GM12878 (cell line): Measurements from ENCODE around the gene TRABD2B. TPM values are rescaled to one million over a fixed set of nuclear protein-coding genes. Genes with fewer than 3 reads are reported as not detected.

Experiments used
- ATAC-seq: fragments of 200-7000 bp; cut with Tn5 transposase; 3 replicates; pipeline ENCODE4 v1.9.1; 2020; ENCODE audit warnings: mild to moderate bottlenecking, moderate library complexity
- BruUV-seq: library from RNA; stranded (reverse); fragments of 400-500 nt; replicated peaks from 2 replicates; lab custom pipeline; 2021; lab: Mats Ljungman, UMichigan
- CTCF ChIA-PET: fragments of 300-600 bp; sonication (Branson Sonifier 250); formaldehyde crosslinking; extraction: SDS; loops from one replicate; lab custom pipeline; 2021; ENCODE audit warnings: inconsistent platforms; lab: Yijun Ruan, JAX
- POLR2A ChIA-PET: fragments of 350-600 bp; formaldehyde crosslinking; extraction: SDS; loops from one replicate; lab custom pipeline; 2021; ENCODE audit warnings: inconsistent platforms; lab: Charles Lee
- RAD21 ChIA-PET: fragments of 300-600 bp; sonication (Branson Sonifier 250); formaldehyde crosslinking; loops from one replicate; lab custom pipeline; 2023; ENCODE audit warnings: antibody characterized with exemption; ENCODE audit not compliant: unreplicated experiment; lab: Charles Lee
- SMC1A ChIA-PET: fragments of 300-600 bp; sonication (Branson Sonifier 250); formaldehyde crosslinking; loops from one replicate; lab custom pipeline; 2023; ENCODE audit not compliant: unreplicated experiment, uncharacterized antibody; lab: Charles Lee
- DNase-seq: peaks from one replicate; pipeline ENCODE4 v3.0.0-alpha.2; 2011; ENCODE audit warnings: low read depth, low spot score
- FAIRE-seq: peaks from 3 replicates; lab custom pipeline; 2011; peaks lifted over from hg19 to GRCh38; lab: Jason Lieb, UNC
- H2AFZ ChIP-seq: 2 replicates; pipeline ENCODE4 v1.6.0; 2011; ENCODE audit warnings: low read depth, low read length, control low read depth; ENCODE audit not compliant: control insufficient read depth
- H3K27ac ChIP-seq: 2 replicates; pipeline ENCODE4 v1.5.1; 2011; ENCODE audit warnings: control low read depth; ENCODE audit not compliant: control insufficient read depth, insufficient read depth
- H3K27me3 ChIP-seq, 2 experiments: replicated peaks in 1 of 2; 2 replicates each; pipeline versions ENCODE4 v1.6.0 to v1.6.1; 2011; ENCODE audit warnings: low read length in 1 of 2; ENCODE audit not compliant: control insufficient read depth in 2 of 2, insufficient read depth in 2 of 2
- H3K36me3 ChIP-seq, 2 experiments: 2 replicates each; pipeline ENCODE4 v1.5.1; 2011; ENCODE audit warnings: low read length in 1 of 2; ENCODE audit not compliant: control insufficient read depth in 2 of 2, insufficient read depth in 2 of 2
- H3K4me1 ChIP-seq: 2 replicates; pipeline ENCODE4 v1.6.1; 2011; ENCODE audit warnings: mild to moderate bottlenecking, low read length, moderate library complexity, mixed read lengths; ENCODE audit not compliant: control insufficient read depth, insufficient read depth
- H3K4me2 ChIP-seq: 2 replicates; pipeline ENCODE4 v1.6.0; 2011; ENCODE audit warnings: control low read depth; ENCODE audit not compliant: control insufficient read depth, insufficient read depth
- H3K4me3 ChIP-seq: fragments of 200-600 bp; sonication (generic); 2 replicates; pipeline ENCODE4 v1.5.1; 2016
- H3K79me2 ChIP-seq: 2 replicates; pipeline ENCODE4 v1.6.0; 2011; ENCODE audit warnings: low read length; ENCODE audit not compliant: control insufficient read depth, insufficient read depth
- H3K9ac ChIP-seq: 2 replicates; pipeline ENCODE4 v1.8.0; 2011; ENCODE audit warnings: low read length, control low read depth, mixed read lengths; ENCODE audit not compliant: control insufficient read depth, insufficient read depth
- H3K9me3 ChIP-seq: replicated peaks from 3 replicates; pipeline ENCODE4 v1.5.1; 2011; ENCODE audit warnings: mild to moderate bottlenecking, low read length; ENCODE audit not compliant: control insufficient read depth, insufficient read depth
- H4K20me1 ChIP-seq: 2 replicates; pipeline ENCODE4 v1.6.0; 2011; ENCODE audit not compliant: control insufficient read depth, insufficient read depth
- BMI1 ChIP-seq: fragments of 450-650 bp; IDR thresholded peaks from 2 replicates; pipeline ENCODE4 v1.6.1; 2016; ENCODE audit warnings: mild to moderate bottlenecking, moderate library complexity, borderline replicate concordance
- CREM ChIP-seq: IDR thresholded peaks from 2 replicates; pipeline ENCODE4 v1.6.1; 2014; ENCODE audit warnings: antibody characterized with exemption, low read depth
- FOS ChIP-seq: IDR thresholded peaks from 3 replicates; pipeline ENCODE4 v1.6.1; 2011; ENCODE audit warnings: borderline replicate concordance; ENCODE audit not compliant: insufficient read length; ENCODE audit errors: extremely low read depth
- HSF1 ChIP-seq: fragments of 150-350 bp; IDR thresholded peaks from 2 replicates; pipeline ENCODE4 v1.6.1; 2014; ENCODE audit warnings: mild to moderate bottlenecking, low read depth, low read length
- LARP7 ChIP-seq: fragments of 450-650 bp; IDR thresholded peaks from 2 replicates; pipeline ENCODE4 v1.6.1; 2017; ENCODE audit warnings: mild to moderate bottlenecking
- POLR2AphosphoS5 ChIP-seq: IDR thresholded peaks from 2 replicates; pipeline ENCODE4 v1.6.1; 2011; ENCODE audit warnings: mild to moderate bottlenecking, low read length, inconsistent platforms
- STAT1 ChIP-seq: fragments of 450-650 bp; conservative IDR thresholded peaks from 2 replicates; pipeline ENCODE4 v1.6.1; 2014; ENCODE audit warnings: antibody characterized with exemption, mild to moderate bottlenecking
- TCF3 ChIP-seq: IDR thresholded peaks from 2 replicates; pipeline ENCODE4 v1.6.1; 2012; ENCODE audit warnings: low read depth, mild to moderate bottlenecking, low read length, borderline replicate concordance; ENCODE audit not compliant: insufficient read depth
- WGBS: methylation state at CpG from one replicate; pipeline ENCODE4 v1.1.6; 2016; ENCODE audit warnings: low lambda C conversion rate; ENCODE audit not compliant: insufficient replicate concordance, insufficient coverage; ENCODE audit errors: missing lambda C conversion rate; 5-methylcytosine and 5-hydroxymethylcytosine counted together
- in situ Hi-C: fragments of 300-500 bp; cut with MboI; formaldehyde crosslinking; loops from 9 replicates; pipeline ENCODE4 v1.14.3; 2018; ENCODE audit warnings: mixed read lengths
- intact Hi-C: fragments of 100-400 bp; cut with micrococcal nuclease; formaldehyde crosslinking; loops from one replicate; pipeline ENCODE4 v1.14.2; 2022; ENCODE audit not compliant: unreplicated experiment
- polyA plus RNA-seq, 11 experiments: library from polyadenylated mRNA; depleted of rRNA in 4 of 11; unstranded in 6 of 11; stranded (reverse) in 5 of 11; fragments of >200 nt; fragmentation: Nextera tagmentation in 4 of 11; fragmentation: Illumina TruSeq in 1 of 11; extraction: Ambion mirVana in 4 of 11; extraction: Trizol in 1 of 11; gene quantifications; 1 replicate in 1 of 11; 2 replicates in 10 of 11; pipeline versions ENCODE4 v1.2.1 to v1.2.3, GENCODE V29; 2011 to 2016; ENCODE audit warnings: inconsistent platforms in 2 of 11, missing spikeins in 2 of 11, low read depth in 1 of 11
- total RNA-seq, 4 experiments: library from RNA; depleted of rRNA in 3 of 4; stranded (reverse); fragments of >200 nt in 3 of 4; fragmentation: Illumina TruSeq in 1 of 4; extraction: Trizol in 1 of 4; gene quantifications; 2 replicates each; pipeline versions ENCODE4 v1.2.1 to v1.2.3, GENCODE V29; 2013 to 2021

TRABD2B gene
- total and polyA plus RNA-seq, 10 of the 15 experiments (the other 5 are each of a cell fraction or from before 2014, with no cell fraction given), result not detected

- in situ Hi-C loops (no loop called here), intact Hi-C loops (no loop called here)
- ChIA-PET SMC1A (no interaction called here), POLR2A (no interaction called here), CTCF (no interaction called here), RAD21 (no interaction called here)
- Histone ChIP-seq H4K20me1 (no peaks in the 10 kb centered on the region), H3K4me3 (no peak overlapping the region), H3K4me1 (no peaks in the 10 kb centered on the region), H3K9ac (no peak overlapping the region), H3K79me2 (no peaks in the 10 kb centered on the region), H3K27ac (no peak overlapping the region), H3K9me3 (no peaks in the 10 kb centered on the region), H3K4me2 (no peak overlapping the region)
- DNase-seq (no peak), ATAC-seq (no peak), FAIRE-seq (no peak)
- 28% methylated on average over 9 of the region's 9 CpGs for WGBS
- no TSS peak for BruUV-seq
- no peak for TF ChIP-seq BMI1
- no peak for TF ChIP-seq LARP7
- no peak for TF ChIP-seq CREM
- no peak for TF ChIP-seq STAT1
- TF ChIP-seq POLR2AphosphoS5, result no peak
- no peak for TF ChIP-seq FOS
- no peak for TF ChIP-seq TCF3
- no peak for TF ChIP-seq HSF1
- TF ChIP-seq, all 136 proteins: peak for 0
- no peak overlapping the region for H2AFZ ChIP-seq
- H3K36me3 ChIP-seq, result no peaks in the 10 kb centered on the region
- peaks cover 2 to 3% of the 10 kb centered on the region in 2 experiments; a peak in 2 of 4 replicates for H3K27me3 ChIP-seq
Observed at GRCh38 chr1:47847763-47848162, 149.4 kb downstream of the TRABD2B start.
